GM19025 (cell line): ENCODE results near the gene MAFG.
A peak's percentile ranks its signal among the peaks of the same experiment; 100 is the strongest.

ENCODE experiments used
- ATAC-seq: cut with Tn5 transposase; IDR thresholded peaks from one replicate; pipeline ENCODE4 v1.9.1; 2021; ENCODE audit warnings: mild to moderate bottlenecking, low read depth, moderate library complexity; ENCODE audit not compliant: unreplicated experiment

Gene MAFG

GRCh38 chr17:81900181-81900820, 27.2 kb downstream of the MAFG start:
- no peak for ATAC-seq

GRCh38 chr17:81899514-81900166, 27.9 kb downstream of the MAFG start:
- ATAC-seq = no peak

GRCh38 chr17:81898885-81899284, 28.6 kb downstream of the MAFG start:
- no peak for ATAC-seq

- ATAC-seq = no peak
These were observed 29.3 kb downstream of the MAFG start for GRCh38 chr17:81898029-81898866.

- no peak for ATAC-seq
These were observed 32.1 kb downstream of the MAFG start for GRCh38 chr17:81895400-81895799.

GRCh38 chr17:81891303-81891552, 36.3 kb downstream of the MAFG start:
- ATAC-seq = no peak

- peak; percentile 13 for ATAC-seq
These were observed 36.9 kb downstream of the MAFG start for GRCh38 chr17:81890447-81891302.

- ATAC-seq = no peak
These were observed 37.9 kb downstream of the MAFG start for GRCh38 chr17:81889602-81890001.

- no peak for ATAC-seq
These were observed 38.4 kb downstream of the MAFG start for GRCh38 chr17:81888988-81889595.

- no peak for ATAC-seq
These were observed 39.2 kb downstream of the MAFG start for GRCh38 chr17:81888105-81888987.

GRCh38 chr17:81885869-81886548, 41.5 kb downstream of the MAFG start:
- ATAC-seq = no peak

- ATAC-seq = no peak
These were observed 42.1 kb downstream of the MAFG start for GRCh38 chr17:81885454-81885853.

GRCh38 chr17:81884968-81885367, 42.6 kb downstream of the MAFG start:
- ATAC-seq = no peak

GRCh38 chr17:81884520-81884919, 43.0 kb downstream of the MAFG start:
- ATAC-seq = no peak

- no peak for ATAC-seq
These were observed 48.4 kb downstream of the MAFG start for GRCh38 chr17:81879121-81879520.

GRCh38 chr17:81878294-81878693, 49.2 kb downstream of the MAFG start:
- ATAC-seq = no peak

GRCh38 chr17:81877569-81877968, 50.0 kb downstream of the MAFG start:
- no peak for ATAC-seq

GRCh38 chr17:81871387-81872230, 55.9 kb downstream of the MAFG start:
- ATAC-seq = peak; percentile 42
